ENCODE data around the gene CMSS1.

CMSS1 gene

DNA sequence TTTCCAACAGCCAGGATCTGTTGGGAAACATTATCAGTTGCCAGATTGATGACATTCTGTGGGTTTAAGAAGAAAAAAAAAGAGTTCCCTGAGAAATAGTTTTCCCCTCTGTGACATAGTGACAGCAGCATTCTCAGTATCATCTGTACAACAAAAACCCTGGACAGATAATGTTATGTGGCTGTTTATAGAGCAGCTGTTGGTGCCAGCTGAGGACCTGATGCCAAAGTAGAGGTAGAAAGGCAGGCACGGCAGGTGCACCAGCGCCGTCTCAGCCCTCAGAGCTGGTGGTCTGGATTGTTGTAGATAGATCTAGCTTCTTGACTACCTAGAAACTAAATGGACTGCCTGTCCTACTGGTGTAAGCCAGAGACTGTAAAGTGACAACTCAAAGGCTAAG is 352.8 kb downstream of the CMSS1 start:
- TF ChIP-seq CTCF (conservative IDR thresholded peaks at IDR 0.05; ENCODE audit: low read depth, low read length), result no peak
- H3K4me3 ChIP-seq (ENCODE audit: low read length), result no peak overlapping the region
- DNase-seq (ENCODE audit: low read depth), result no peak

DNA sequence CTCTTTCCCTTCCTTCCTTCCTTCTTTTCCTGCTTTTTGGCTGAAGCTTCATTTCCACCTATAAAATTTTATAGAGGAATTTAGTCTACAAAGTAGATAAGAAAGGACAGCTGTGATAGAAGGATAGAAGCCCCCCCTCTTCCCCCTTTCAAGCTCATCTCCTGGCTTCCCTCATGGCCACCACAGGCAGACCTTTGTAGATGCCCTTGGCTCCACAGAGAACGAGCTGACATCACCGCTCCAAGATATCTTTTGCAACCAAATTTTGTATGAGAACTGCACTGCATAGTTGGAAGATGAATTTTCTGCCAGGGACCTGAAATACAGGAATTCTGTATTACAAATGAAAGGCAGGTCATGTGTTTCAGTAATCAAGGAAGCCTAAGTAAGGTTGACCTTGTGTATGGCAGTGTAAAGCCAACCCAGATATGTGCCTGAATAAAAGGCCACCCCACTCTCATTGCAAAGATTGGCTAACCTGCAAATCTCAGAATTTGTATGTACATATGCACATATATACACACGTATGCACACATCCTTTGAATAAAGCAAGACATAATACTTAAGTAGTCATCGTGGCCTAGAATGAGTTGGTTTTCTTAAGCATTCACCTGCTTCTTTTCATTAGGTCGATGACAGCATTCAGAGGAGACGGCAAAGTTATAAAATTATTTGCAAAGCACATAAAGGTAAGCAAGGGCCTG is 353.7 kb downstream of the CMSS1 start:
- no peak for DNase-seq (ENCODE audit: low read depth)
- no peak overlapping the region for H3K4me3 ChIP-seq (ENCODE audit: low read length)
- TF ChIP-seq CTCF (conservative IDR thresholded peaks at IDR 0.05; ENCODE audit: low read depth, low read length), result no peak

- no peak overlapping the region for H3K4me3 ChIP-seq (ENCODE audit: low read length)
- TF ChIP-seq CTCF (conservative IDR thresholded peaks at IDR 0.05; ENCODE audit: low read depth, low read length), result no peak
- DNase-seq (ENCODE audit: low read depth), result no peak
Measured at GRCh38 chr3:100173961-100174360, 356.3 kb downstream of the CMSS1 start.

DNA sequence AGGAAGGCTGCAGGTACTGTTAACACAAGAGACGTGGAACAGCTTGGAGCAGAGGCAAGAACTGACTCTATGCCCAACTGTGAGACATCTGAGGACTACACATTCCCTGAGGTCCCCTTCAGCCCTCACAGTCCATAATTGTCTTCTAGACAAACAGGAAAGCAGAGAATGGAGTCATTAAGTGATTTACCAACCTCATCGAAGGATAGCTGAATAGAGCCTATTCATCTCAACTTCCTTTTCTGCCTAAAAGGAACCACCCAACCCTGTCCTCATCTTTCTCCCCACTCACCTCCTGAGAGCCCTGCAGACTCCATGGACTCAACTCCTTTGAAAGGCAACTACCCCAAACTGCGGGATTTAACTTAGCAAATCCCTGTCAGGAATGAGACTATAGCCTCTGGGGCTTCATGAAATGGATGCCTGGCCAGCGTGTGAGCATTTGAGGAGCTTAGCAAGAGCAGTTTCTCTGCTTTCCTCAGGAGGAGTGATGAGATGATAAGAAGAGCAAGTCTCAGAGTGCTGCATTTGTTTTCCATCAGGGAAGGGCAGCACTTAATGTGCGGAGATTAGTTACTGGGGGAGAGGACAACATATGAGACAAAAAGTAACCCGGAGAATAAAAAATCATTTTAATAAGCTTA is 358.1 kb downstream of the CMSS1 start:
- H3K4me3 ChIP-seq (ENCODE audit: low read length), result no peak overlapping the region
- no peak for DNase-seq (ENCODE audit: low read depth)
- no peak for TF ChIP-seq CTCF (conservative IDR thresholded peaks at IDR 0.05; ENCODE audit: low read depth, low read length)

GRCh38 chr3:100179692-100180349 is 362.2 kb downstream of the CMSS1 start:
- H3K4me3 ChIP-seq (ENCODE audit: low read length), result no peak overlapping the region
- DNase-seq (ENCODE audit: low read depth), result no peak
- no peak for TF ChIP-seq CTCF (conservative IDR thresholded peaks at IDR 0.05; ENCODE audit: low read depth, low read length)

GRCh38 chr3:100183608-100184125 is 366.0 kb downstream of the CMSS1 start:
- DNase-seq (ENCODE audit: low read depth), result no peak
- no peak for TF ChIP-seq CTCF (conservative IDR thresholded peaks at IDR 0.05; ENCODE audit: low read depth, low read length)
- H3K4me3 ChIP-seq (ENCODE audit: low read length), result no peak overlapping the region
